Measurements from ENCODE around the gene ZNF155. TPM values are rescaled to one million over a fixed set of nuclear protein-coding genes. Genes with fewer than 3 reads are reported as not detected.

ZNF155 gene
- polyA plus RNA-seq, 1 of the 3 experiments (the other 2 are of a cell fraction), result 2.1 TPM

DNA sequence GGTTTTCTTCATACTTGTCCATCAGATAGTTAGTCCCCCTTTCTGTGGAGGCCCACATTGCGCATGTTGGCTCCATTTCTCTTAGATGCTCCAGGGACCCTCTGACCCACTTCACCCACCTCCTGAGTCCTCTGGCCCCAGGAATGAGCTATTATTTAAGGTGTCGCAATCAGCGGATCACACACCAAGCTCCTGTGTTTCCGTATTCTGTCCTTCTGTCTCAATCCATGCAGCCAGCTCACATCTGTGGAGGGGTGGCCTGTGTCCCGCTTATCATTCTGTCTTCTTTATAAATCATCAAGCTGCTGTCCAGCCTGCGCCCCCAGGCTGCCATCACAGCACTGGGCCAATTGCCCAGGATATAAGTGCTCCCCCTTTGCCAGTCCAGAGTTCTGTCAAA, 23.5 kb downstream of the ZNF155 start:
- 88% methylated on average over 6 of the region's 6 CpGs for WGBS (ENCODE audit: low lambda C conversion rate)
- Histone ChIP-seq H3K27me3 (ENCODE audit: insufficient read depth) (no peaks in the 10 kb centered on the region), H3K9me2 (no peaks in the 10 kb centered on the region), H3K4me3 (ENCODE audit: low read depth in 2 of 2, low read length in 1 of 2) (no peak overlapping the region), H3K4me2 (no peak overlapping the region), H4K20me1 (ENCODE audit: insufficient read depth) (no peaks in the 10 kb centered on the region), H3K27ac (ENCODE audit: low read depth in 2 of 2, low read length in 1 of 2) (no peak overlapping the region), H3K36me3 (replicated peaks in 1 of 2; ENCODE audit: control insufficient read depth in 1 of 2, insufficient read depth in 2 of 2, low read length in 1 of 2) (peaks cover 54 to 60% of the 10 kb centered on the region in 2 experiments), H3K9ac (no peak overlapping the region), H3K79me2 (ENCODE audit: insufficient read depth) (peaks cover 32% of the 10 kb centered on the region), H3K4me1 (ENCODE audit: control insufficient read depth in 1 of 2, insufficient read depth in 2 of 2, low read depth in 1 of 2, low read length in 1 of 2) (peaks cover 0 to 5% of the 10 kb centered on the region in 2 experiments; a peak in 2 of 4 replicates), H3F3A (replicated peaks; ENCODE audit: insufficient read depth) (no peaks in the 10 kb centered on the region), H3K9me3 (no peaks in the 10 kb centered on the region), H2AFZ (ENCODE audit: low read depth) (no peak overlapping the region)
- CTCF ChIA-PET, result no interaction called here
- no peak for DNase-seq
- TF ChIP-seq CHD2 (IDR thresholded peaks at IDR 0.05; ENCODE audit: low read length, partially characterized antibody), result no peak
- TF ChIP-seq JUND (IDR thresholded peaks at IDR 0.05), result no peak
- TF ChIP-seq, protein P1, sequence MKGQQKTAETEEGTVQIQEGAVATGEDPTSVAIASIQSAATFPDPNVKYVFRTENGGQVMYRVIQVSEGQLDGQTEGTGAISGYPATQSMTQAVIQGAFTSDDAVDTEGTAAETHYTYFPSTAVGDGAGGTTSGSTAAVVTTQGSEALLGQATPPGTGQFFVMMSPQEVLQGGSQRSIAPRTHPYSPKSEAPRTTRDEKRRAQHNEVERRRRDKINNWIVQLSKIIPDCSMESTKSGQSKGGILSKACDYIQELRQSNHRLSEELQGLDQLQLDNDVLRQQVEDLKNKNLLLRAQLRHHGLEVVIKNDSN (IDR thresholded peaks at IDR 0.05; ENCODE audit: borderline replicate concordance, low read depth), result no peak
- TF ChIP-seq, protein P2, sequence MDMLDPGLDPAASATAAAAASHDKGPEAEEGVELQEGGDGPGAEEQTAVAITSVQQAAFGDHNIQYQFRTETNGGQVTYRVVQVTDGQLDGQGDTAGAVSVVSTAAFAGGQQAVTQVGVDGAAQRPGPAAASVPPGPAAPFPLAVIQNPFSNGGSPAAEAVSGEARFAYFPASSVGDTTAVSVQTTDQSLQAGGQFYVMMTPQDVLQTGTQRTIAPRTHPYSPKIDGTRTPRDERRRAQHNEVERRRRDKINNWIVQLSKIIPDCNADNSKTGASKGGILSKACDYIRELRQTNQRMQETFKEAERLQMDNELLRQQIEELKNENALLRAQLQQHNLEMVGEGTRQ (IDR thresholded peaks at IDR 0.05; ENCODE audit: borderline replicate concordance, low read depth, low read length), result no peak
- no peak for TF ChIP-seq EP300 (IDR thresholded peaks at IDR 0.05; ENCODE audit: borderline replicate concordance in 1 of 2, low read depth in 1 of 2, low read length in 1 of 2)
- TF ChIP-seq RAD21 (IDR thresholded peaks at IDR 0.05; ENCODE audit: low read length), result no peak
- TF ChIP-seq NRF1 (IDR thresholded peaks at IDR 0.05; ENCODE audit: low read depth, low read length), result no peak
- TF ChIP-seq TAF1 (IDR thresholded peaks at IDR 0.05; ENCODE audit: borderline replicate concordance, low read depth, low read length), result no peak
- TF ChIP-seq FOSL2 (IDR thresholded peaks at IDR 0.05; ENCODE audit: borderline replicate concordance, low read depth), result no peak
- no peak for TF ChIP-seq TCF12 (IDR thresholded peaks at IDR 0.05)
- TF ChIP-seq GATA2 (CRISPR knock-in tag; IDR thresholded peaks at IDR 0.05), result no peak
- TF ChIP-seq CTCF (IDR thresholded peaks at IDR 0.05), result no peak
- no peak for TF ChIP-seq RFX5 (IDR thresholded peaks at IDR 0.05; ENCODE audit: low read length)
- TF ChIP-seq RXRA (IDR thresholded peaks at IDR 0.05; ENCODE audit: borderline replicate concordance, low read depth), result no peak
- no peak for TF ChIP-seq MEF2A (IDR thresholded peaks at IDR 0.05; ENCODE audit: borderline replicate concordance, low read depth)
- POLR2A ChIA-PET, result no interaction called here

GRCh38 chr19:44010468-44010867, 26.5 kb downstream of the ZNF155 start:
- H3K4me2 ChIP-seq, result no peak overlapping the region
- H3K9me2 ChIP-seq, result no peaks in the 10 kb centered on the region
- TF ChIP-seq MAX (IDR thresholded peaks at IDR 0.05; ENCODE audit: low read depth) (no peak), SIN3A (IDR thresholded peaks at IDR 0.05; ENCODE audit: borderline replicate concordance, low read depth, low read length) (no peak), EZH2phosphoT487 (IDR thresholded peaks at IDR 0.05; ENCODE audit: borderline replicate concordance, low read depth) (no peak)
- no peak overlapping the region for H2AFZ ChIP-seq (ENCODE audit: low read depth)
- peaks cover 54 to 62% of the 10 kb centered on the region in 2 experiments for H3K36me3 ChIP-seq (replicated peaks in 1 of 2; ENCODE audit: control insufficient read depth in 1 of 2, insufficient read depth in 2 of 2, low read length in 1 of 2)
- ChIA-PET POLR2A (no interaction called here), CTCF (no interaction called here)
- DNase-seq, result no peak
- H3K79me2 ChIP-seq (ENCODE audit: insufficient read depth), result peaks cover 9% of the 10 kb centered on the region; the same call in 1 of the 2 replicates
- H3K27me3 ChIP-seq (ENCODE audit: insufficient read depth), result no peaks in the 10 kb centered on the region
- H3F3A ChIP-seq (replicated peaks; ENCODE audit: insufficient read depth), result no peaks in the 10 kb centered on the region
- H3K4me1 ChIP-seq (ENCODE audit: control insufficient read depth in 1 of 2, insufficient read depth in 2 of 2, low read depth in 1 of 2, low read length in 1 of 2), result no peaks in the 10 kb centered on the region
- H3K9ac ChIP-seq, result no peak overlapping the region
- H3K4me3 ChIP-seq (ENCODE audit: low read depth in 2 of 2, low read length in 1 of 2), result no peak overlapping the region; a peak in 1 of 4 replicates
- no peaks in the 10 kb centered on the region for H3K9me3 ChIP-seq
- H3K27ac ChIP-seq (ENCODE audit: low read depth in 2 of 2, low read length in 1 of 2), result no peak overlapping the region
- H4K20me1 ChIP-seq (ENCODE audit: insufficient read depth), result no peaks in the 10 kb centered on the region
- WGBS (ENCODE audit: low lambda C conversion rate), result 84% methylated on average over 5 of the region's 5 CpGs

Data from SK-N-SH (cell line).